Activated gamma-delta T cell treated with anti-CD3 and anti-CD28 coated beads, Interleukin-2, amount 50 U/mL, for 16 hours (primary cell): Measurements from ENCODE around the gene PNPLA3.

Source experiments
- DNase-seq: peaks from one replicate; pipeline ENCODE4 v3.0.0-alpha.2; 2020; ENCODE audit warnings: low read depth

Gene PNPLA3

DNA sequence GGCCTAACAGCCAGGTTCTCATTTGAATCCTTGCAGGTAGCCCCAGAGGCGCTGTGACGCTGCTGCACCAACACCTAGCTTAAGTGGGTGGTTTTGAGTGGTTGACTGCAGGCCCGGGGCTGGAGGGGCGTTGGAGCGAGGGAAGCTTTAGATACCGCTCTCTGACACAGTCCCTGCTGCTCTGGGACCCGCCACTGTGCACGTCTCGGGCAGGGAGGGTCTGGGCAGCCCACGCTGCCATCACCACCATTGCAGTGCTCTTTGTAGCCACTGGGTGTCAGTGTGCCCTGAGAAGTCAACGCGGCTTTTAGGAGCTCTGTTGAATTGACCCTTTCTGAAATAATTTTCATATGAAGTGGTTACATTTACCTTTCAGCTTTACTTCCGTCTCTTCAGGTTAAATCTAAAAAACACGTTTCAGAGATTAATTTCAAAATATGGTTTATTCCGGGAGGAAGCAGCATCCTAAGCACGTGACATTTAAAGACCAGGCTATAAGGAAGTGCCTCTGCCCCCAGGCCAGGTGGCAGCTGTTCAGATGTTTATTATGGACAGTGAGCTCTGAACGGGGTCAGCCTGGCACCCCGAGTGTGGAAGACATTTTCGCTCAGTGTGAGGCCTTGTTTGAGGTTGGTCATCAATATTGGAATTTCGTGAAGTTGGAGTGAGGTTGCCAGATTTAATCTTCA is 69.6 kb downstream of the PNPLA3 start:
- peak; percentile 36 for DNase-seq

- no peak for DNase-seq
Observed at GRCh38 chr22:43994006-43994405, 70.4 kb downstream of the PNPLA3 start.

- no peak for DNase-seq
Observed at GRCh38 chr22:43994416-43994815, 70.8 kb downstream of the PNPLA3 start.

- DNase-seq: no peak
Observed at GRCh38 chr22:43995057-43995685, 71.6 kb downstream of the PNPLA3 start.

GRCh38 chr22:43995798-43996169 is 72.2 kb downstream of the PNPLA3 start:
- DNase-seq: no peak

- DNase-seq: peak; percentile 57
Observed at GRCh38 chr22:43996170-43996980, 72.8 kb downstream of the PNPLA3 start.

DNA sequence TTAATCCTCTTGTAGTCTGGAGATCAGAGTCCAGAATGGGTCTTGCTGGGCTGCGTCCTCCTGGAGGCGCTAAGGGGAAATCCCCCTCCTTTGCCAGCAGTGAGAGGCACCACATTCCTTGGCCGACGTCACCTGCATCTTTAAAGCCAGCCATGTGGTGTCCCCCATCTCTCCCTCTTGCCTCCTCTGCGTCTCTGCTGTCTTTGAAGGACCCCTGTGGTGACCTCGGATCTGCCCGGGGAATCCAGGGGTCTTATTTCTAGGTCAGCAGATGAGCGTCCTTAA is 73.3 kb downstream of the PNPLA3 start:
- no peak for DNase-seq
